C1 segment of cervical spinal cord (tissue), 14 donors: ENCODE measurements around the gene ITGBL1.
A peak's percentile ranks its signal among the peaks of the same experiment; 100 is the strongest.
"Not testable (repeated sequence)": the region's sequence is repeated elsewhere in the genome, so short reads cannot be mapped to it uniquely, and the experiment has no call there.

Source experiments
- DNase-seq, 14 donors: peaks; one replicate each; lab custom pipeline; 2025; lab: John Stamatoyannopoulos, UW

Gene ITGBL1

DNA sequence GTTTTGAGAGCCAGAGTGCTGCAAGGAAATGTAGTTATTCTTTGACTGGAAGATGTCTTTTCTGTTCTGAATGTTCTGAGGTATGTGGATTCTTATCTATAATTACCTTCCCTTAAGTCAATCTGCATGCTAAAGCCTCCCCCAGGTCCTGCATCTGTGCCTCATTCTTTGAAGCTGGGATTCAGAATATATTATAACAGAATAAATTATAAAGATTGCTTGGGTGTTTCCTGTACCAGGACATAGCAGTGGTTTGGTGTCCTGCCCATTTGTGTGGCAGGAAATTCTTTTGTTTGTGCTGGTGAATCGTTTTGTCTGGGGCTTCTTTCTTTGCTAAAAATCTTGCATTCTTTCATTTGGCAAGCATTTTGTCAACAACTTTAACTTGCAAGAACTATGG, 60.2 kb downstream of the ITGBL1 start:
- no peak for DNase-seq

DNA sequence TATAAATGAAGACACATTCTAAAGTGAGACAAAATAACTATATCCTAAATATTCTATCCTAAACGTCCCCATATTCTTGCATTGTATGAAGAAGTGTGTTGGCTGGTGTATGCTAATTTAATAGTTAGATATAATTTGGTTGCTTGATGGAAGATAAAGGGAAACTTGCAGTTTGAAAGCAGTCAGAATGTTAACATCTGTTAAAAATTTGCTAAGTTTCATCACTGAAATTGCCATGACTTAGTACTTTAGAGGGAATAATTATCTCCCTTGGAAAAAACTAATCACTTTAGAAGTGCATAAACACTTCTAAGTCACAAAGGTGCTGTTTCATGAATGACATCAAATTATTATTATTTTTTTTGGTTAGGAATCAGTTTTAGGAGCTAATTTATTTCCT, 61.6 kb downstream of the ITGBL1 start:
- no peak for DNase-seq

DNA sequence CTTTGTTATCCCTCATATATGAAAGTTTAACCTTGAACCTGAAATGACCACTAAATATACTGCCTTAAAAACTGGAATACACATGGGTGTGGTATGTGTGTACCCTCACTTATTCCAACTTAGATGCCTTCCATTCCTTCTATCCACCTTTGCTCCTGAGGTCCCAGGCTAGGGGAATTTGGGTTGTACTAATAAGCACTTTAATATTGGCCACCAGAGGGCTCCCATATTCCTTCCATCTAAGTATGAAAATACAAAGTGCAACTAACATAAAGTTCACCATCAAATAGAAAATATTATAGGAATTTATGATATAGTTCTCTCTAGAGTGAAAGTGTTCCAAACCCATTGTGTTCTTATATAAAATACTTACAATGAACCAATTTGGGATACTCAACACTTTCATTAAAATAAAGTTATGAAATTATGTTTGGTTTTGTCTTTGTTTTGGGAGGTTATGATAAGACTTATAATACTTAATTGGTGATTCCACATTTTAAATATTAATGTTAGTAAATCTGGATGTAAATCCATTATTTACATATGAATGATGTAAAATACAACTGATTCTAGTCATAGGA, 62.3 kb downstream of the ITGBL1 start:
- DNase-seq = peak in 2 of 14 donors; percentile 6 to 22

- DNase-seq = no peak
Measured at GRCh38 chr13:101515504-101515903, 63.0 kb downstream of the ITGBL1 start.

DNA sequence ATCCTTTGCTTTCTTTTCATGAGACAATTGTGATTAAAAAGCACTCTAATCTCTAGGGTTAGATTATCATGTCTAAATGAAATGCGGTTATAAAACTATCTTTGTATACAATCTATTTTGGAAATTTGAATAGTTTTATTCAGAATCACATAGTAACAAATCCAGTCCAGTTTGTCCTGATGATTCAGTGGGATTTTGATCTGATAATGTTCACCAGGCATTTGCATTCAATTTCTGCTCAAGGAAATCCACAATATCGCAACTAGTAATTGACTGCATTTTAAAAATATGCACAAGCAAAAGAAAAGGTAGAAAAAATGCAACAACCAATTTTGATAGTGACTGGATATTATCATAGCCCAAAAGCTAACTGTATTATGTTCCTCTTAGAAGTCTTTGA, 63.8 kb downstream of the ITGBL1 start:
- DNase-seq = no peak

DNA sequence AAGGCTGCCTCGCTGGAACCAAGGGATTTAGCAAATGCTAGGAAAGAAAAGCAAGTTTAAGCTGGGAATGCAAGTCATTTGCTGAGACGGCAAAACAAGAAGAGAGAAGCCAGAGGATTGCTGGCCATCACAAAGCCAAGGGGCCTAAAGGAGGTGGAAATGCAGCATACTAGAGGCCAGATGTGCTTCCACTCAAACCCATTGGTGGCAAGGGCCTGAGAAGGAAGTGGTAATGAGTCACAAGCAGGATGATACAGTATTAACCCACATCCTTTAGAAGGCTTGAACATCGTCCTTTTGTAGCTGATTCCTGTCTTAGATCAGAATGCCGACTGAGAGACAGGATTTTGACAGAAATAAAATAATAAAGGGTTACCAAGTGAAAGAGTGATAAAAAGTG, 68.2 kb downstream of the ITGBL1 start:
- DNase-seq = no peak

DNA sequence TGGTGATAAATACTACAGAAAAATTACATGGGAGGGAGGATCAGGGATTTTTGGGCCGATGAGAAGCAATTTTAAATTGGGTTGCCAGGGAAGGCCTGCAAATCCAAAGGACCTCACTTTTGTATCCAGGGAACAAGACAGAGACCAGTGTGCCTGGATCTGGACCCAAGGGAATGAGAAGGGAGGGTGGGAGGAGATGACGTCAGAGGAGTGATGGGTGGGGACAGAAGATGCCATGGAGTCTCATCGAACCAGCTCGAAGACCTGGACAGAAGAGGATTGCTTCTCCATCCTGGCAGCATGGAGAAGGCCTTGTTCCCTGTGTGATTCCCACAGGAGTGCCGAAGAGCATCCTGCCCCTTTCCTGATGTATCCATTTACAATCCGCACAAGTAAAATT, 68.9 kb downstream of the ITGBL1 start:
- no peak for DNase-seq

DNA sequence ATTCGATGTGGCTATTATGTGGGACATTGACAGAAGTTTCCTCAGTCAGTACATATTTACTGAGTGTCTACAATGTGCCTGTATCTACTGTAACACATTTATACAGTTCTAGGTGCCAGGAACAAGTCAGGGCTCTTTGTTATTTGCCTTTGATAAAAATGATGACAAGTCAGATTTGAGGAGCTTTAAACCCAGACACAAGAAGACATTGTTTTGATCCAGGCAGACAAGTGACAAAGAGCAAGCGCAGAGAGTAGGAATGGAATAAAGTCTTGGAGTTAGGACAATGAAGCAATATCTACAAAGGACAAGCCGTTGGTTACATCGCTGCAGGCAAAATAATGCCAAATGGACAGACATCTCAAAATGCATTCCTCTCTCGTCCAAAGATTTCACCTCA, 70.1 kb downstream of the ITGBL1 start:
- DNase-seq = peak in 4 of 14 donors; percentile 4 to 23 (median 16)

- DNase-seq = peak in 4 of 14 donors; percentile 0 to 69 (median 34)
Measured at GRCh38 chr13:101523154-101524131, 71.0 kb downstream of the ITGBL1 start.

DNA sequence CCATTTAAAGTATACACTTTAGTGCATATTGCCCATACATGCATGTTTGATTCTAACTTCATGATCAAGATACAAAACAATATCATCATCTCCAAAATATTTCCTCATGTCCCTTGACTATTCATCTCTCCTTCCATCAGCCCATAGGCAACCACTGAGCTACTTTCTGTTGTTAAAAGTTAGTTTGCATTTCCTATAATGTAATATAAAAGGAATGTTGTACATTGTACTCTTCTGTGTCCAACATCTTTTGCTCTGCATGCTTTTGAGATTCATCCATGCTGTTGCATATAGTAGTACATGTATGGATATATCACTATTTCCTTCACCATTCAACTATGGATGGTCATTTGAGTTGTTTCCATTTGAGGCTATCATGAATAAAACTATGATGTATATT, 74.7 kb downstream of the ITGBL1 start:
- no peak for DNase-seq

DNA sequence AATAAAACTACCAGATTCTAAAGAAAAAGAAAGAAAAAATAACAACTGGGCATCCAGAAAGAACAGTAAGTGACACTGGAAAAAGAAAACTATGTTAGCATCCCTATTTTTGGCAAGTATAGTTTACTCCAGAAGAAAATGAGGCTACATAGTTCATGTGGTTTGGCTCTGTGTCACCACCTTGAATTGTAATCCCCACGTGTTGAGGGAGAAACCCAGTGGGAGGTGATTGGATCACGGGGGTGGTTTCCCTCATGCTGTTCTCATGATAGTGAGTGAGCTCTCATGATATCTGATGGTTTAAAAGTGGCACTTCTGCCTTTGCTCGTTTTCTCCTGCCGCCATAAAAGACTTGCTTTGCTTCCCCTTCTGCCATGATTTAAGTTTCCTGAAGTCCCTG, 76.9 kb downstream of the ITGBL1 start:
- DNase-seq = no peak

DNA sequence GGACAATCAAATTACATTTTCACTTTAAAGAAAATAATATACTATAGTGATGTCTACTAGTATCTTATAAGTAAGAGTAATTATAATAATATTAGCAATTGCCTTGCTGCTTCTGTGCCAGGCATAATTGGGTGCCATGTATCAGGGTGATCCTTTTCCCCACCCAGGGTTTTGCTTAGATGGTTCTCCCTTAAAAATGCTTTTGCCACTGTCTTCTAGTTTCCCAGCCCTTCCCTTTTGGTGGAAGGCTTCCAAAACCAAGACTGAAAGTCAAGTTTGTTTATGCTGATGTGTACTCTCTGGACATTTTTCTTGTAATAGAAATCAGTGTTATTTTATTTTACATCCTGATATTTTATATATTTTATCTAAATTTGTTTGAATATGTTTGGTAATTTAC, 77.8 kb downstream of the ITGBL1 start:
- no peak for DNase-seq

- no peak for DNase-seq
Measured at GRCh38 chr13:101535192-101535746, 82.8 kb downstream of the ITGBL1 start.

GRCh38 chr13:101536079-101536478, 83.6 kb downstream of the ITGBL1 start:
- DNase-seq = no peak

DNA sequence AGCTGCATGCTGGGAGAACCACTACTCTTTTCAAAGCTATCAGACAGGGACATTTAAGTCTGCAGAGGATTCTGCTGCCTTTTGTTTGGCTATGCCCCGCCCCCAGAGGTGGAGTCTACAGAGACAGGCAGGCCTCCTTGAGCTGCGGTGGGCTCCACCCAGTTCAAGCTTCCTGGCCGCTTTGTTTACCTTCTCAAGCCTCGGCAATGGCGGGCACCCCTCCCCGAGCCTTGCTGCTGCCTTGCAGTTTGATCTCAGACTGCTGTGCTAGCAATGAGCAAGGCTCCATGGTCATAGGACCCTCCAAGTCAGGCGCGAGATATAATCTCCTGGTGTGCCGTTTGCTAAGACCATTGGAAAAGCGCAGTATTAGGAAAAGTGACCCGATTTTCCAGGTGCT, 92.1 kb downstream of the ITGBL1 start:
- not testable (repeated sequence) for DNase-seq

DNA sequence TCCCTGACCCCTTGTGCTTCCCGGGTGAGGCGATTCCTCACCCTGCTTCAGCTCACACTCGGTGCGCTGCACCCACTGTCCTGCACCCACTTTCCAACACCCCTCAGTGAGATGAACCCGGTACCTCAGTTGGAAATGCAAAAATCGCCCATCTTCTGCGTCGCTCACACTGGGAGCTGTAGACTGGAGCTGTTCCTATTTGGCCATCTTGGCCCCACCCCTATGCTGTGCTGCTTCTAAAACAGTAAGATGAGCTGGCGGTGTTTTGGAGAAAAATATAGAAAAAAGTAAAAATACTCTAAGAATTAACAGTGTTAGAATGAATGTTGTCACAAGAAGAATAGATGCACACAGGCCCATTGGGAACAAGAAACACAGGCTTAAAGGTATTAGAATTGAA, 92.5 kb downstream of the ITGBL1 start:
- DNase-seq = no peak

DNA sequence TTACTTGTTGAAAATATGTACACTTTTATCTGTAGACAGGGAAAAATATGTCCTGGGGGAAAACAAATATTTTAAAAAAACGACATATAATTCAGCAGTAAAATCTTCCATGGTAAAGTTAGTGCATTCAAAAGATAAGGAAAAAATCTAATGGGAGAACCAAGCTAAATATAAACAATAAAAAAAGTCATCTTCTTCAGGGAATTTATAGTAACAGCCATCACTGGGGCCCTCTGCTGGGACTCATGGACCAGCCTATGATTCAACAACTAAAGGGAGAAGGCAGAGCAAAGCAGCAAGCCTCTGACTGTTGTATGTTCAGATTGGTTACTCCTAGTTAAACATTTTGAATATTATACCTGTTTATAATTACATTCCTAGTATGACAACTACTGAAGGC, 93.0 kb downstream of the ITGBL1 start:
- no peak for DNase-seq

DNA sequence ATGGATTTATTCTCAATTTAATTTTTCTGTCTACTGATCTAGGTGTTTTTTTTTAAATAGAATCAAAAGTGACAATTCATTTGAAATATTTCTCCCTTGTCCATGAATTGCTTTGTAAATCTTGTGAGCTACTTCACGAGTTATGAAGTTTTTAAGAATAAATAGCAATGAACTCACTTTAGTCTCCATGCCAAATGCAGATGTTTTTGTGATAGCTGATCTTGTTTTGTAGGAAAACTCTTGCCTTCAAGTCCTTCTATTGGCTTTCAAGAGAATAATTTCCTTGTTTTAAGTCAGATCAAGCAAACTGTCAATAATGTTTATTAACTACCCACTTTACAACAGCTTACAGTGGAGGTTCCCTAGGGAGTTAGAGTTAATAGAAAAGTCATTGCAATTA, 99.8 kb downstream of the ITGBL1 start:
- DNase-seq = no peak

DNA sequence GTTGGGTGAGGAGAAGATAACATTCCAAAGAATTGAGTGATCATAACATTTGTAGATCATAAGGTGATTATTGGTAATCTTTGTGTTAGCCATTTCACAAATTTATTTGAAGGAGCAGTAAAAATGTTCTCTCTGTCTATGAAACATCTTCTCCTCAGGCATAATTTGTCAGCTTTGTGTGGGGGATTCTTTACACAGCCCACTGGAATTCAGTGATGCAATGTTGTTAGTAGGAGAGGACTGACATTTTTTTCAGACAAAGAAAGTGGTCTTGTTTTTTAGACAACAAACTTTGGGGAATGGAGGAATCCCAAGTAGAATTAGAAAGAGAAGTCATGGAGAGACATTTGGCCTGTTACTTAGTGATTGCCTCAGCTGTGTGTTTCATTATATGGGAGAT, 100.3 kb downstream of the ITGBL1 start:
- DNase-seq = no peak

- DNase-seq = no peak
Measured at GRCh38 chr13:101554420-101555125, 102.1 kb downstream of the ITGBL1 start.

DNA sequence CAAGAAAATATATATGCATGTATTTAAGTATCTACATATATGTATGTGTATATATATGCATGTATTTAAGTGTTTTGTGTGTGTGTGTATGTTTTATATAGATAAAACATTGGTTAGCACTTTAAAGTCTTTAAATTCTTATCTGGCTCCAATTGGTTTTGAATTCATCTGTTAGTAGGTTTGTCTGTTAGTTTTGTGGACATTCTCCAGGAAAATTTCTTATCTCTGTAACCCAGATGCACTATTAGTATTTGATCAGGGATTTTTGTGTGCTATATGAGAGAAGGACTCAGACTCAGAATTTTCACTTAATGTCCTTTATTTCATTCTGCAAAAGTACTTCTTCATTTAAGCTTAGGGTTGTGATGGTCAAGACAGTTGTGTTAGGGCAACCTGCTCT, 103.1 kb downstream of the ITGBL1 start:
- DNase-seq = no peak

DNA sequence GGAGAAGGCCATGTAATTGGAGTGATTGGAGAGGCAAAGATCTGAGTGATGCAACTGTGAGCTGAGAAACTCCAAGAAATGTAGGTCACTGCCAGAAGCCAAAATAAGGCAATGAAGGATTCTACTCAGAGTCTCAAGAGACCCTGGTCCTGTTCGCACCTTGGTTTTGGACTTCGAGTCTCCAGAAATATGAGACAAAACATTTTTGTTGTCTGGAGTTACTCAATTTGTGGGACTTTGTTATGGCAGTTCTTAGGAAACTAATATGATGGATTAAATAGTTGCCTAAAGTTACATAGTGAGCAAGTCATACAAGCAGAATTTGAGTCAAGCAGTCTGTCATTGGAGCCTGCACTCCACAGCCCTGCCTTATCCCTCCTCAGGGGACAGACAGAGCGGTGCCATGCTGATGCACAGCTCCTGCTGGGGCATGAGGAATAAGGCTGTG, 104.2 kb downstream of the ITGBL1 start:
- no peak for DNase-seq
